Left renal pelvis (tissue), 4 donors: Measurements from ENCODE around the gene CELF4. TPM values are rescaled to one million over a fixed set of nuclear protein-coding genes. Genes with fewer than 3 reads are reported as not detected.
"Not testable (repeated sequence)": the region's sequence is repeated elsewhere in the genome, so short reads cannot be mapped to it uniquely, and the experiment has no call there.

Source experiments
- DNase-seq, 4 donors: peaks; one replicate each; pipeline ENCODE4 v3.0.0-alpha.2; 2013; ENCODE audit warnings: low read depth in 4 of 4, low spot score in 3 of 4
- polyA plus RNA-seq, 4 donors: library from polyadenylated mRNA; unstranded; fragments of 120-200 nt; gene quantifications; one replicate each; pipeline ENCODE4 v1.2.1, GENCODE V29; 2013; ENCODE audit not compliant: insufficient read length in 4 of 4

CELF4 gene
- polyA plus RNA-seq, 4 donors, result 1.6 to 3.1 (median 2.4) TPM

DNA sequence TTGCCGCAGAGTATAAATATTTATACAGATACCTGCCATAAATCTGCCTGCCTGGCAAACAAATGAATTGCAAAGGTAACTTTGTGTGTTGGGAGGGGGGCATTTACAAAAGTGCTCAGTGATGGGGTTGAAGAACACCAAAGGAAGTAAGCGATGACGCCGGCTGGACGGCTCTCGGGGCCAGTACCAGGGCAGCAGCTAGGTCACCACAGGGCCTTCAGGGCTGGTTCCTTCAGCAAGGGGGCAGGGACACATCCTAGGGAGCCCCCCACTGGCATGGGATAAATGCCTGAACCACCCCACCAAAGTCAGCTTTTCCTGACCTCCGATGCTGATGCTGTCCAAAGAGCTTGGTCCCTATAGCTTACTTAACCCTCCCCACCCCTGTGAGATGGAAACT is 190.4 kb downstream of the CELF4 start:
- no peak for DNase-seq

DNA sequence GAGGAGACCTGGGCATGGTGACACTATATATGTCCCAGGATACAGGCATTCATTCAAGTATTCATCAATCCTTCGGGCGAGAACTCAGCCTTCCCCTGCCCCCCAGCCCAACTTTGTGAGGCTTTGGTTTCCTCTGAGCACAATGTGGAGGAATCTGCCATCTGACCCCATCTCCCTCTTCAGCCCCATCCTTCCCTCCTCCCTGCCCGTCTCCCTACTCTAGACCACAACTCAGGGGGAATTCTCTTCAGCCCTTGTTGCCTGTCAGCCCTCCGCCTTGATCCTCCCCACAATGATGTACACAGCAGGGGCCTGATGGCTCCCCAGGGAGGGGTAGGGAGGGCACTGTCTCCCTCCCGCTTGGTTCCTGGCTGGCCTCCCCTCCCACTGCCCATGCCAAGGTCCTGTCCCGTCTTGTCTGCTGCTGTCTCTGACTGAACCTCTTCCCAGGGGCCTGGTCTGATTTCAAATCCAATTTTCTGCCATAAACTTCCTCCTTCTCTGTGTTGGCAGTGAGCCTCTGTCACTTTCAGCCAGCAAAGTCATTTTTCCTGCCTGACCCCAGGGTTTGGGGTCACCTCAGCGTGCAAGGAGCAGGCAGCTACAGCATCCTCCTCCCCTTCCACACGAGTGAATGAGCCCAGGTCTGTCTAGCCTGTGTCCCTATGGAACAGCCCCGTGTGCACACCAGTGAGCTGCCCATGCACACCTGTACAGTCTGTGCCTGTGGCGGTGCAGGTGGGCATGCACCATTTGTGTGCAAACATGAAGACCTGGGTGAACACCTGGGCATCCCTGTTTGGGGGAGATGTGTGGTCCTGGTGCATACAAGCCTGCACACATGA is 197.3 kb downstream of the CELF4 start:
- no peak for DNase-seq

DNA sequence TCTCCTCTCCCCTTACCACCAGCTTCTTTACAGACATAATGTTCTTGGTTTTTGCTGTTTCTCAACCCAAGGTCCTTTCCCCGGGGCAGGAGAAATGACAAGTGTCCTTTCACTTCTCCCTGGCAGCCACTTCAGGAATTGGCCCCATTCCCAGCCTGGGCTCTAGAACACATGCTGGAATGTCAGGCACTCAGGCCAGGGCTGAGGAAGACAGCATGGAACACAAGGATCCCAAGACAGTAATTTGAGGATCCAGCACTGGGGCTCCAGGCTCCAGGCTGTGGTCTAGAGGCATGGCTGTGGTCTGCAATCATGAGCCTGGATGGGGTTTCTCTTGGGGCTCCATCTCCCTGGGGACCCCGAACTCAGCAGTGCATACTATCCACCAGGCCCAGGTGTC is 201.4 kb downstream of the CELF4 start:
- no peak for DNase-seq

DNA sequence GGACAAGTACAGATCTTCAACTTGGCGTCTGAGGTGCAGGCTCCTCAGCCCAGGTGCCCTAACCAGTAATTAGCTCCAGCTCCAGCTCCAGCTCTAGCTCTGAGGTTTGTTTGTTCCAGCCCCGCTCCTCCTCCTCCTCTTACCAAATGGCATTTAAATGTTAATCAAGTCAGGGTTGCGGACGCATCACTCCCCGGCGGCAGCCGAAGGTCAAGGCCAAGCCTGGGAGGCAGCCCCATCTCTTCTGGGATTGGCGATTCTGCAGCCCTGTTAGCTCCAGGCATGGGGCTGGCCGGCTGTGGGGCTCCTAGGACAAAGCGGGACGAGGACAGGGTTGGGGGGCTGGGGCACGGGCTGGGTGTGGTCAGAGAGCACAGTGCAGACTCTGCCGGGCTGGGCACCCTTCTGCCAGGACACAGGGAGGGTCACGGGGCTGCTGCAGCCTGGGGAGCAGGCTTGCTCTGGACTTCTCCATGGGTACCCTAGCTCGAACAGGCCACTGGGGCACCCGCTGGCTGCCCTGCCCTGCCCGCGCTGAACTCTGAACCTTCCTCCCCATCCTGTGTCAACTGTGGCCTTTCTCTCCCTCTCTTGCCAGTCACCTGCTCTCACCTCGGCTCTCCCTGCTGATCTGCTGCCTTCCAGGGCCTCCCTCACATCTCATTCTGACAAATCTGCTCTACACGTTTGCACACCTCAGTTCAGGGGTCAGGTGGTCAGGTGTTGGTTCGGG is 203.3 kb downstream of the CELF4 start:
- DNase-seq, result no peak

DNA sequence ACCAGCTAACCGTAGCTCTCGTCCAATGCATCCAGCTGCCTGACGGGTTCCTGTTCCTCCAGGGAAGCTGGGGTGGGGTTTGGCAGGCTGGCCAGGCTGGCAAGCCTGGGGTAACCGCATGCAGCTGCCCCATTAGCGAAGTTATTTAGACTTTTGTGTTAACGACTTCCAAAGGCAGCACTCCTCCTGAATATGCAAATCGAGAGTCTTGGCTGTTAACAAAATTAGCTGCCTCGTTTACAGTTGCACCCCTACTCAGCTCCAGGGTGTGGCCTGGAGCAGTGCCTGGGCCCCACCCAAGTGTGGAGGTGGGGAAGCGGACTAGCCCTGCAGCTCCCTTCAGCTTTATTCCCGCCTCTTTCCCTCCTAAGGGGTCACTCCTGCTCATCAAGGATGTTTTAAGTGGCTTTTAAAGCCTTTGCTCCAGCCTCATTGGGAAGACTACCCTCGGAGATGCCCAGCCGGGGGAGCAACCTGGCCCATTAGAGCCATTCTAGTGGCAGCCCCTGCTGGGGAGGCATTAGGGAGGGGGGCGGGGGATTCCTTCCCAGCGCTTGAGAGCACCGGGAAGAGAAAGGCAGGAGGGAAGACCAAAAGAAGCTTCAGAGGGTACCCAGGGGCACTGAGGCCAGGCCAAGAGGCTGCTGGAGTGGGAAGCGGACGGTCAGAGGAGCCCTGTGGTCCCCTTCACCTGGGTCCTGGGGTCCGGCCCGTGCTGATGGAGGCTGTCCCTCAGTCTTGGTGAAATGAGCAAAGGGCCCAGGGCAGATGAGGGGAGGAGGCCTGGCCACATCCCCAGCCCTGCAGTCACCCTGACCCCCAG is 204.1 kb downstream of the CELF4 start:
- no peak for DNase-seq

DNA sequence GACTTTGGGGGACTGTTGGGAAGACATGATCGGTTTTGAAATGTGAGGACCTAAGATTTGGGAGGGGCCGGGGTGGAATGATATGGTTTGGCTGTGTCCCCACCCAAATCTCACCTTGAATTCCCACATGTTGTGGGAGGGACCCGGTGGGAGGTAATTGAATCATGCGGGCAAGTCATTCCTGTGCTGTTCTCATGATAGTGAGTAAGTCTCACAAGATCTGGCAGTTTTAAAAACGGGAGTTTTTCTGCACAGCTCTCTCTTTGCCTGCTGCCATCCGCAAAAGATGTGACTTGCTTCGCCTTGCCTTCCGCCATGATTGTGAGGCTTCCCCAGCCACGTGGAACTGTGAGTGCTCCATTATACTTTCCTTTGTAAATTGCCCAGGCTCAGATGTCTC is 207.5 kb downstream of the CELF4 start:
- DNase-seq, result not testable (repeated sequence)

DNA sequence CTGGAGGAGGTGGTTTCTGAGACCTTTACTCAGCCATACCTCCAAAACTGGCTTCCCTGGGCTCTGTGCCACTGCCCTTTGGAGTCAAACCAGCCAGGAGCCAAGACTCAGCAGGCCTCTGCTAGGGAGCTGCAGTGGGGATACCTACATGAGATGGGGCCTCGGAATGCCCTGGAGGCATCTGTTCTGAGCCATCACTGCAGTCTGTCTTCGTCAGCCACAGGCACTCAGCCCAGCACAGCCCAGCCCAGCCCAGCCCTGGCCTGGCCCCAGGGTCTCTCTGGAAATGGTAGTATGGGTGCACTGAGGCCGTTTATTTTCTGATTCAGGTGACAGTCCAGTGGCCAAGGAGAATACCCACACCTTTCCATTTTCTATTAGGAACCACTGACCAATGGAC is 209.8 kb downstream of the CELF4 start:
- DNase-seq, result no peak

DNA sequence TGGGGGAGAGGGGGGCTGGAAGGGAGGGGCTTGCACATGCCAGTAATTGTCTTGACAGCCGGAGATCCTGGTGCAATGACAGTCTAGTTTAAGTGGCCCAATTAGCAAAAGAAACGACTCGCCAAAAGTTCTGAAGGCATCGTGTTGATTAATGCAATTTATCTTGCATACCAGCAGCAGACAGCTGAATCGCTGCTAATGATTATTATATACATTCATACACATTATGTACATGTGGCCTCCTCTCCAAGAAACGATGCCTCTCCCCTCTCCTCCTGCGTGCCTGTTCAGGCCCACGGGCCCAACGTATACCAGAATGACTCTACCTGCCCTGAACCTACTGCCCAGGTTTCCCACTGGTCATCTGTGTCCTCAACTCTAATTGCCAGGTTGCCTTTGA is 214.5 kb downstream of the CELF4 start:
- no peak for DNase-seq

DNA sequence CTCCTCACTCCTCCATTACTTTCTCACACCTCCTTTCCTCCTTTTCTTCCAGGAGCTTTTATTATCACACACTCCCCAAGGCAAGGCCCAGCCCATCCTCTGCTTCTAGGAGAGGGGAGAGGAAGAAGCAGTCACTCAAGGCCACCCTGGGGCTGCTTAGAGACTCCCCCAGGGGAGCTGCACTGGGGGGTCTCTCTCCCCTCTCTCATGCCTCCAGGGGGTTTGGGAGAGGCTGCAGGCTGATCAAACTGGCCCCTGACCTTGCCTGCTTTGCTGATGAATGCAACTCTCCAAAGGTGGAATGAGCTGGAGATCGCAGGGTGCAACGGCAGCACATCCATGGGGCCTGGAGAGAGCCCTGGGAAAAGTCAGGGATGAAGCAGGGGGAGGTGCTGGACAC is 216.9 kb downstream of the CELF4 start:
- no peak for DNase-seq

DNA sequence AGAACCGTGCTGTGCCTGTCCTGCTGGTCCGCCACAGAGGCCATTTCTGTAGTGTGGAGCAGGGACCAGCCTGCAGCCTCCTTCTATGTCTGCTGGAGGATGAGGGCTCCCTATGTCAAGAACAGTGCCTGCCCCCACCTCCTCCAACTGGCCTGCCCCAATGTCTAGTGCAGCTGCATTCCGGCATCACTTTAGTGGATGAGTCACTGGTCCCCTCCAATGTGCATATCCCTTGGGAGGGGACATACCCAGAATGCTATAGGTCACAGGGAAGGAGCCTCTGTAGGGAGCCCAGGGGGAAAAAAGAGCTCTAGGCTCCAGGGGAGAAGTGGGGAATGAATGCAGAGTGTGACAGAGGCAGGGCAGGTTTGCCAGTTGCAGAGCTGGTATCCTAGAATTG is 219.6 kb downstream of the CELF4 start:
- no peak for DNase-seq

DNA sequence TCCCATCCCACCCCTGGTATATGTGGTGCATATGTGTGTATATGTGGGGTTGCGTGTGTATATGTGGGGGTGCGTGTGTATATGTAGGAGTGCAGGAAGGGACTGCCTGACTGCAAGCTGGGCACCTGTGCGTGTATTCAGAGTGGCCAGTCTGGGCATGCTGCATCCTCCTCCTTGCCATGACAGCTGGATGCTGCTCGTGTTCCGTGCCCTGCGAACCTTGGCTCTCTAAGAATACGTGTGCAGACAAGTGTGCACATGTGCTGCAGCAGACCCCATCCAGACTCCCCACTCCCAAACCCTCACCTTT is 222.1 kb downstream of the CELF4 start:
- DNase-seq, result no peak

DNA sequence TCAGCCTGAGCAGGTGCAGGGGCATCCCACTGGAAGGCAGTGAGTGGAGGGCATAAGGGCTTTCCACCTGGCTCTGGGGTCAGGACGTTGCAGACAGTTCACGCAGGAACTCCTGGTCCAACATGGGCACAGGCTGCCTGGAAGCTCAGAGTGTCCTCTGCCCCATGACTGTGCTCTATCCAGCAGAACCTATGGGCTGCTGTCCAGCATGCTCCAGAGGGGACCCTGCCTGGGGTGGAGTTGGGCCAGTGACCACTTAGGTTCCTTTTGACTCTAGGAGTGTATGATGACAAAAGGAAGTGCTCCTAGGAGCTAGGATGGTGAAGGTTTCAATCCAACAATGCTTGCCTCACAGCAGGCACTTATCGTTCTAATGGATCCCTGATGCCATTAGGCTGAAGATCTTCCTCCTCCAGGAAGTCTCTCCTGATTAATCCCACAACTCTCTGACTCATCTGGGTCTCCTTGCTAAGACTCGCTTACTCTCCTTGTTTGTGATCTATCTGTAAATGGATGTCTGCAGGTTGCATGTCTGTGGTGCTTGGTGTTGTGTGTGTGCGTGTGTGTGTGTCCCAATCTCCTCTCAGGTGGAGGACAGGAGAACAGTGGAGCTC is 224.0 kb downstream of the CELF4 start:
- no peak for DNase-seq

DNA sequence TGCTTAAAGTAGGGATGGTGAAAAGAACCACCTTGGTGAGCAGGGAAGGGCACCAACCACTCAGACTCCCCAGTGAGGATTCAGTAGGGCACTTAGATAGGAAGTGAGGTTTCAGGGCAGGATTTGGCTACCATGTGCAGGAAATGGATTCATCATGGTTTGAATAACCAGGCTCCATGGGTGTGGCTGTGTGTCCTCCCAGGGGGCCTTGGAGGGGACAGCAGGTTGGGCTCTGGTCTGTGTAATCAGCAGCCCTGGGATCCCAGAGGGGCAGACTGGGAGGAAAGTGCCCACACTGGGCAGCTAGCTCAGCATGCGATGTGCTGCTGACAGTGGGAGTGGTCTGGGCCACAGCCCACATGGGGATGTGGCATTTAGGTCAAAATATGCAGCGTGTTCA is 224.6 kb downstream of the CELF4 start:
- DNase-seq, result no peak

DNA sequence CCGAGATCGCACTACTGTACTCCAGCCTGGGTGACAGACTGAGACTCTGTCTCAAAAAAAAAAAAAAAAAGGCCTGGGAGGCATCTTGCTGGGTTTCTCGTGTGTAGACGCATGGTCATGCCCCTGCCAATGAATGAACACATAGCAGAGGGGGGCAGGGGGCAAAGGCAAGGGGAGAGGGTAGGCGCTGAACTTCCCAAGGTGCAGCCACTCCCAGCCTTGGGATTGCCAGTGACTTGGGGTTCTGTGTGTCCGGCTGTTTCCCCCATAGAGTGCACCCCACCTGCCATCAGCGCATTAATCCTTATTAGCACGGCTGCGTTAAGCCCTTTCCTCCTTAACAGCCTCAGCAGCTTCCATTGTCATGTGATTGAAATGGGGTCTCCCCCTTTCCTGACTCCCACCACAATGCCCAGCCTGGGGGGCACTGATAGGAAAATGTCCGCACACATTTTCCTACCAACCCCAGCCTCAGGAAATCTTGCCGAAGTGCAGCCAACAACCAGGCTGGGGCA is 225.8 kb downstream of the CELF4 start:
- DNase-seq, result no peak

DNA sequence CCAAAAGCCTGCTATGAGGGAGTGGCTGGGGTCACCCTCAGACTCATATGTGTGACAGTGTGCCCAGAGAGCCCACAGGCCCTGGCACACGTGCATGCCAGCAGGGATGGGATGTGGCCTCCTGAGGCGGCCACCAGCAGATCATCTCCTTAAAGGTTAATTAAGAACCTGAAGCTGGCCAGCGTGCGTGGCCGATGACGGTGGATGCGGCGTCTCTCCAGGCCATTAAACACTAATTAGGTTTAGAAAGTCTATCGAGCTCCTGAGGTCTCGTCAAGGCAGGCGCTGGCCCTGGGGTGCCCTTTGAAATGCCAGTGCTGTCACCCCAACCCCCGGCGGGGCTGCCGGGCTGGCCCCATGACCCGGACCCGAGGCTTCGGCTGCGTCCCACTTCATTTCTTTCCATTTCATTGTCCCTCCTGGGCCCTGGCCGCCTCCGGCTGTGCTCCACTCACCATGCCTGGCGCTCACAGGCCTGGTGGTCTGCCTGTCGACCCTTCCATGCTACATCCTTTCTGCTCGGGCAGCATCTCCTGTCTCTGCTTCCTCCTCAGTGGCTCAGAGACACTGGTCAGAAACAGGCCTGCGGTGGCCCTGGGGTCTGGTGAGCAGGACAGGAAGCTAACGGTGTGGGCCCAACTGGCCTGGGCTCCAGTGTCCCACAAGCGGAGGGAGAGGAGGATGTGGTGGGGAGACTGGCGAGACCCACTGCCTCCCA is 228.9 kb downstream of the CELF4 start:
- no peak for DNase-seq

DNA sequence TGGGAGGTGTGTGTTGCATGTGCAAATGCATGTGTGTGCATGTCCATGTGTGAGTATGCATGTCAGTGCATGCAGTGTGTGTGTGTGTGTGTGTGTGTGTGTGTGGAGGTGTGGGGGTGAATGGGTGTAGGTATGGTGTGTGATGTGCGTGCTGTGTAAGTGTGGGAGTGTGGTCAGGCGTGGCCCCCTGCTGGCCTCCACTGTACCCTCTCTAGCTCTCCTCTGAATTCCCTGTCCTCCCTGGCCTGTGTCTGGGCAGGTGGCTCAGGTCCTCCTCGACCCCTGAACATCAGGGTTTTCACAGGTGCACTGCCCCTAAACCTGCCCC is 230.2 kb downstream of the CELF4 start:
- DNase-seq, result no peak

DNA sequence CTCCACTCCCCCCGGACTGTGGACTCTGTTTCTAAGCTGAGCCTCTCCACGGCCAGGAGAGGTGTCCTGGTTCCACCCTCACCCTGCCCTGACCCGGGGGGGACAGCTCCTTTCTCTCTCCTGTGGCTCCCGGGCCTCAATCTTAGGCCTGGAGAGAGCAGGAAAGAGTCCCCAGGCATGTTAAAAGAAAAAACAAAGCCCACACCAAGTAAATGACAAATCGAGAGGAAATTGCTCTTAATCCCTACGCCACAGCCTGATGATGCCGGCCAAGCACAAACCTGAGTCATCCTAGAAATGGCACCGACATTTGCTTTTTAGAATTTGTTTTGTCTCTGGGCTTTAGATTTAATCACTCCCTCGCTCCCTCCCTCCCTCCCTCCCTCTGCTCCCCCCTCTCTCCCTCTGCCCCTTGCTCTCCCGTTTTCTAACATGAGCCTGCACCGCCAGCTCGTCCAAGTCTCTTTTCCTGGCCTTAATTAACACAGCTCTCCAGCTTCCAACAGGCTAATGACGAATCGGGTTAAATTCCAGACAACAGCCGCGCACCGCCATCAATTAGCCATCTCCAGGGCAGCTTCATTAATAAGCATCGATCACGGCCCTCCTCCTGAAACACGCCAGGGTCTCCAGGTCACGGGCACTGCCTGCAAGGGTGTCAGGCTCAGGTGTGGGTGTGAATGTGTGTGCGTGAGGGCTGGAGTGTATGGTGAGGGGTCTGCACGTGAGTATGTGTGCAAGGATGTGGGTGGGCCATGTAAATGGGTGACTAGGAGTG is 230.8 kb downstream of the CELF4 start:
- no peak for DNase-seq

DNA sequence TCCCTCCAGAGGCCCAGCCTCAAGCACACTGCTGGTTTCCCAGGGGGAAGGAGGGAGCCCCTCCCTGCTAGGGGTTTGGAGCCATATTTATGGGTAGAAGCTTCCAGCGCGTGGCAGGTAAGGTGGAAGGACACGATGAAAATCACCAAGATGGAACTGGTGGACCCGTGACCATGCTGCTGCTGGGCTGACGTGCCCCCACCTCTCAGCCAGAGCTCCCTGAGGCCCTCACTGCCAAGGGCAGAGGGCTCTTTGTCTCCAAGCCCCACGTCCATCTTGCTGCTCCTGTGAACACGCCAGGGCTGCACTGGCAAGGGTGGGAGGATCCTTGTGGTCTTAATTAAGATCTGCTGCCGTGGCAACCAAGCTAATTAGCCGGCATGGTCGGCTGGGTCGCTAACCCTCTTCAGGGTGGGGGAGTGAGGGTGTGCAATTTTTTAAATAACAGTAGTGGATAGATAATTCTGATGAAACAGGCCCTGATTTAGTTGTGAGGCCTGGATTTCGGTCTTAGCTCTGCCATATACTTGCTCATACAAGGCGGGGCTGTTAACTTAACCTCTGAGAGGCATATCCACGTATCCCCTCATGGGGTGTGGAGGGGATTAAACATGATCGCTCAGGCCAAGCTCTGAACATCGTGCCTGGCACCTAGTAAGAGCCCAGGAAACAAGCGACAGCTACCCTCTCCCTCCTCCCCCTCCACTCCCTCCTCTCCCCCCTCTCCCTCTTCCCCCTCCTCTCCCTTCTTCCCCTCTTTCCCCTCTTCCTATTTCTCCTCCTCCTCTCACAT is 232.8 kb downstream of the CELF4 start:
- no peak for DNase-seq

DNA sequence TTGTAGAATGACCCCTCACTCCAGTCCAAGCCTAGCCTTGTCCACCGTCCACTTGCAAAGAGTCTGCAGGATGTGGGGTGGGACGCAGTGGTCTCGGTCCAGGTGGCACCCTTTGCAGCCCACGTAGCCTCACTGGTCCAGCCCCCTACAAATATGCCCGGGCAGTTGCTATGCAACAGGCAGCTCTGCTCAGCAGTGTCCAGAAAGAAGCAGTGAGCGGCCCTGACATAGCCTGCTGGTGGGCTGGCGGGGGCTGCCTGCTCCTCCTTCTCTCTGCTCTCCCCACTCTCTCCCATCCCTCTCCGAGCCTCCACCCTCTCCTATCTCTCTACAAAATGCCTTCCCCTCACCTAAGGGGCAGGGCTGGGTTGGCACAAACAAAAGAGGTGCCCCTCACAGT is 233.4 kb downstream of the CELF4 start:
- no peak for DNase-seq
